ENCODE data around the gene SPARC.

The SPARC gene

DNA sequence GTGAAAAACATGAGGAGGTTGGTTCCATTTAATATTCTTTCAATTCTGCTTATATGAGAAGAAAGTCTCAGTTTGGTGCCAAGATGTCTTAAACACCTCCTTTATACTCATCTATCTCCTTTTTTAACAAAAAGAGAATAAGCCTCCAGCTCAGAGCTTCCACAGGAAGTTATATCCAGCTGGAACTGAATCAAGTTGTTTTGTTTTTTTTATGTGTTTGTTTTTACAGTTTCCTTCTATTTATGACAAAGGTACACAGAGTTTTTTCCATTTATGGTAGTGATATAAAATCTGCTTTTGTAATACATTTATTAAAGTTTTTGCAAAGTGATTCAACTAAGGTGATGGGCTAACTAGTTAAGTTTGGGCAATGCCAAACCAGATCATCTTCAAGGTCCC is 10.4 kb downstream of the SPARC start:
- Histone ChIP-seq H3K27me3 (replicated peaks in 2 of 5; ENCODE audit: control insufficient read depth in 4 of 5, insufficient read depth in 5 of 5, low read length in 4 of 5) (no peaks in the 10 kb centered on the region), H3K9me3 (ENCODE audit: control extremely low read depth in 1 of 5, control insufficient read depth in 4 of 5, insufficient read depth in 2 of 5, low read depth in 1 of 5, low read length in 4 of 5) (no peaks in the 10 kb centered on the region), H3K4me3 (ENCODE audit: control insufficient read depth in 1 of 7, extremely low read depth in 1 of 7, insufficient read depth in 4 of 7, low read depth in 2 of 7, low read length in 6 of 7) (no peak overlapping the region), H3K36me3 (ENCODE audit: control insufficient read depth in 4 of 4, insufficient read depth in 4 of 4, low read length in 3 of 4) (peaks cover 4 to 20% (median 11%) of the 10 kb centered on the region in 4 experiments), H3K27ac (ENCODE audit: insufficient read depth in 1 of 2, low read depth in 1 of 2, low read length in 2 of 2, poor library complexity in 1 of 2, severe bottlenecking in 2 of 2) (no peak overlapping the region), H3K4me1 (ENCODE audit: control extremely low read depth in 1 of 4, control insufficient read depth in 4 of 4, insufficient read depth in 4 of 4, low read length in 3 of 4) (peaks cover 8 to 36% (median 34%) of the 10 kb centered on the region in 4 experiments)
- ChIA-PET CTCF (interaction anchor here (0.9 to 12.2 kb wide), 3 partner anchors 9 to 16 kb away, joined by 3 to 86 read pairs (median 3); no protein-coding TSS in a partner anchor), POLR2A (no interaction called here)
- no peak for DNase-seq

DNA sequence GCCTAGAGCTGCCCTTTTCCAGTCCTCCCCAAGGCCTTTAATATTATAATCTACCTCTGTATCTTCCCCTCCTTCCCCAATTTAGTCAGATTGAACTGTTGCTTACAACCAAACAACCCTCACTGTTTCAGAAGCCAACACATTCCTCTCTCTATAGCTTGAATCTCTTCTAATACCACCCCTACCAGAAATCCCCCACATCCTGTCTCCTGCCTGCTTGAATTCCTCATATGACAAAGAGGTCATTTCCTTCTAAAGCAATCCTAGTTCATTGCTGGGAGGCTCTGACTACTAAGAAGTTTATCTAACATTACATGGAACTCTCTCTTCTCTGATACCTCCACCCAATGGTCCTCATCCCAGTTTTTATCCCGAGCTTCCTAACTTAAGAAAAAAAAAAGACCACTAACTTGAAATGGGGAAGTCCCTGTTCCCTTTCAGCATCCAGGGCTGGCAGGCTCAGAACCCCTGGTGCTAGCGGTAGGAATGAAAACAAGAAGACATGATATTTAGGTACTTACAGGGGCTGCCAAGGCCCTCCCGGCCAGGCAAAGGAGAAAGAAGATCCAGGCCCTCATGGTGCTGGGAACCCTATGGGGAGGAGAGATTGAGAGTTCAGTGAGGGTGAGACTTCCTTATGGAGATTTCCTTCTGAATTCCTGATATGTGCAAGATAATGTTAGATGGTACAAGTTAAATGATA is 11.0 kb downstream of the SPARC start:
- Histone ChIP-seq H3K27me3 (replicated peaks in 2 of 5; ENCODE audit: control insufficient read depth in 4 of 5, insufficient read depth in 5 of 5, low read length in 4 of 5) (no peaks in the 10 kb centered on the region), H3K27ac (ENCODE audit: insufficient read depth in 1 of 2, low read depth in 1 of 2, low read length in 2 of 2, poor library complexity in 1 of 2, severe bottlenecking in 2 of 2) (no peak overlapping the region), H3K9me3 (ENCODE audit: control extremely low read depth in 1 of 5, control insufficient read depth in 4 of 5, insufficient read depth in 2 of 5, low read depth in 1 of 5, low read length in 4 of 5) (no peaks in the 10 kb centered on the region), H3K4me1 (ENCODE audit: control extremely low read depth in 1 of 4, control insufficient read depth in 4 of 4, insufficient read depth in 4 of 4, low read length in 3 of 4) (peaks cover 12 to 41% (median 38%) of the 10 kb centered on the region in 4 experiments), H3K4me3 (ENCODE audit: control insufficient read depth in 1 of 7, extremely low read depth in 1 of 7, insufficient read depth in 4 of 7, low read depth in 2 of 7, low read length in 6 of 7) (no peak overlapping the region), H3K36me3 (ENCODE audit: control insufficient read depth in 4 of 4, insufficient read depth in 4 of 4, low read length in 3 of 4) (peaks cover 4 to 17% (median 11%) of the 10 kb centered on the region in 4 experiments)
- ChIA-PET CTCF (interaction anchor here (0.6 to 12.2 kb wide), 8 partner anchors 8 to 66 kb away, joined by 3 to 86 read pairs (median 6); partner anchors contain the start of gene SPARC), POLR2A (no interaction called here)
- peak in 2 of 3 donors; percentile 46 to 52 for DNase-seq
- WGBS (ENCODE audit: insufficient coverage), result 100% methylated on average over 2 of the region's 3 CpGs

DNA sequence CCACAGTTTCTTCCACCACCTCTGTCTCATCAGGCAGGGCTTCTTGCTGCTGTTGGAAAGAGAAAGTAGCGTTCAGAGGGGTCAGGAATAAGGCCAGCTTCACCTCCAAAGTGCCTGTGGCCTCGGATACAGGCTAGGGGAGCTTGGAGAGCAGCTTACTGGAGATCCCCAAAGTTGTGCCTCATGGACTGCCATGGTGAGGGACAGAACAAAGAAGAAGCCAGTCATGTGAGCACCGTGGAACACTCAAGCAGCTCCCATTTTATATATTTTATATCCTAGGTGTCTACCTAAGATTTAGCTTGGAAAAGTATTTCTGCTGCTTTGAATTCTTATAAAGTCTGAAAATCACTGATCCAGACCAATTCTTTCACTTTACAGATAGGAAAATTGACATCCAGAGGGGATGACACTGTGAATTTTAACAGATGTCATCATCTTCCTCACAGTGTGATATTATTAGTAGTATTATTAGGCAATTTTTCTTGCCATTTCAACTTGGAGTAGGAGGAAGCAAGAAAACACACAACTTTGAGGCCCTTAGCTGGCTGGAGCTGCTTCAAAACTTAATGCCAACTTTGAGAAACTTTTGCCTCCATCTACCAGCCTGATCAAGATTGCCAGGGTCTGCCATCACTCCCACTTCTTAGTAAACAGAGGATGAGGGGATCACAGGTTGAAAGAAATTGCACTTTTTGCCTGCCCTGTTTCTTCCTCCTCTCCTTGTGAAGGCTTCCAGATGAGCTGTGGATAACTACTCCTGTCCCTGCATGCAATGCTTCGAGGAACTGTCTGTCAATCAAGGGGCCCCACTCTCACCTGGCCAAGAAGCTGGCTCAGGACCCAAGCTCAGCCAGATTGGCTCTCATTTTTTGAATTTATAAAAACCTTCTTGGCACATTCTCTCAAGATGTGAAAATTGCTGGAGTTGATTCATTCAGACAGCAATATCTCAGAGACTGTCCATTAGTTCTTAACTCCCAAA is 11.8 kb downstream of the SPARC start:
- ChIA-PET POLR2A (no interaction called here), CTCF (interaction anchor here (0.6 to 12.2 kb wide), 7 partner anchors 9 to 67 kb away, joined by 3 to 86 read pairs (median 7); partner anchors contain the start of gene SPARC)
- Histone ChIP-seq H3K4me3 (ENCODE audit: control insufficient read depth in 1 of 7, extremely low read depth in 1 of 7, insufficient read depth in 4 of 7, low read depth in 2 of 7, low read length in 6 of 7) (no peak overlapping the region), H3K27ac (ENCODE audit: insufficient read depth in 1 of 2, low read depth in 1 of 2, low read length in 2 of 2, poor library complexity in 1 of 2, severe bottlenecking in 2 of 2) (no peak overlapping the region), H3K27me3 (replicated peaks in 2 of 5; ENCODE audit: control insufficient read depth in 4 of 5, insufficient read depth in 5 of 5, low read length in 4 of 5) (no peaks in the 10 kb centered on the region), H3K9me3 (ENCODE audit: control extremely low read depth in 1 of 5, control insufficient read depth in 4 of 5, insufficient read depth in 2 of 5, low read depth in 1 of 5, low read length in 4 of 5) (no peaks in the 10 kb centered on the region), H3K36me3 (ENCODE audit: control insufficient read depth in 4 of 4, insufficient read depth in 4 of 4, low read length in 3 of 4) (peaks cover 4 to 18% (median 11%) of the 10 kb centered on the region in 4 experiments), H3K4me1 (ENCODE audit: control extremely low read depth in 1 of 4, control insufficient read depth in 4 of 4, insufficient read depth in 4 of 4, low read length in 3 of 4) (peaks cover 12 to 46% (median 40%) of the 10 kb centered on the region in 4 experiments)
- DNase-seq, result no peak
- 89% methylated on average over 3 of the region's 4 CpGs for WGBS (ENCODE audit: insufficient coverage)

DNA sequence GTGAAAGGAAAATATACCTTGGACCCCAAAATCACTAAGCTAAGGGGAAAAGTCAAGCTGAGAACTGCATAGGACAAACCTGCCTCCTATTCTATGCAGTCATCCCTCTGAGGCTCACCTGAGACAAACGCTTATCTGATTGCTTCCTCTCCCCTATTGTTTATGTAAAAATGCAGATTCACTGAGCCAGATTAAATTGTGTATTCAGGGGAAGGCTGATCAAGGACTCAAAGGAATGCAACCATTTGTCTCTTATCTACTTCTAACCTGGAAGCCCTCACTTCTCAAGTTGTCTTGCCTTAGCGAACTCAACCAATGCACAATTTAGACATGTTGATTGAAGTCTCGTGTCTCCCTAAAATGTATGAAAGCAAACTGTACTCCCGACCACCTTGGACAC is 13.3 kb downstream of the SPARC start:
- WGBS (ENCODE audit: insufficient coverage), result 100% methylated on average over 2 of the region's 4 CpGs
- H3K27ac ChIP-seq (ENCODE audit: insufficient read depth in 1 of 2, low read depth in 1 of 2, low read length in 2 of 2, poor library complexity in 1 of 2, severe bottlenecking in 2 of 2), result no peak overlapping the region
- CTCF ChIA-PET, result interaction anchor here (1.0 to 12.2 kb wide), 6 partner anchors 9 to 98 kb away, joined by 5 to 86 read pairs (median 10); partner anchors contain the start of genes G3BP1 and SPARC

DNA sequence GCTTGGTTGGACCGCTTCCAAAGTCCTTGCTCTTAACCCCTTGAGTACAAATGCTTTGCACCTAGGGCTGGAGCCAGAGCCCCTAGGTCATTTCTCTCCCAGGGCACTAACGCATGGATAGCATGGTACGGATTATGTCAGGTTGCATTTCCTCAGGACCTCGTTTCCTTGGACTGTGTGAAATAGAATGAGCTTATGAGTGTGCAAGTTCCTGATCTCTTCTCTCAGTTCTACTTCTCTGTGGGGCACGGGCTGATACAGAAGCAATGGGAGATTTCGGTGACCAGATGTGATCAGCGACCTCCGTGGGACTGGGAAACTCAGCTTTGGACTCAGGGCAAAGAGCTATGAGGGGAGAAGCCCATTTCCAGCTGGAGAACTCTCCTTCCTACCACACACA is 14.2 kb downstream of the SPARC start:
- Histone ChIP-seq H3K9me3 (ENCODE audit: control extremely low read depth in 1 of 5, control insufficient read depth in 4 of 5, insufficient read depth in 2 of 5, low read depth in 1 of 5, low read length in 4 of 5) (no peaks in the 10 kb centered on the region), H3K36me3 (ENCODE audit: control insufficient read depth in 4 of 4, insufficient read depth in 4 of 4, low read length in 3 of 4) (peaks cover 4 to 32% (median 21%) of the 10 kb centered on the region in 4 experiments), H3K4me1 (ENCODE audit: control extremely low read depth in 1 of 4, control insufficient read depth in 4 of 4, insufficient read depth in 4 of 4, low read length in 3 of 4) (peaks cover 10 to 35% (median 29%) of the 10 kb centered on the region in 4 experiments), H3K27me3 (replicated peaks in 2 of 5; ENCODE audit: control insufficient read depth in 4 of 5, insufficient read depth in 5 of 5, low read length in 4 of 5) (no peaks in the 10 kb centered on the region), H3K4me3 (ENCODE audit: control insufficient read depth in 1 of 7, extremely low read depth in 1 of 7, insufficient read depth in 4 of 7, low read depth in 2 of 7, low read length in 6 of 7) (no peak overlapping the region), H3K27ac (ENCODE audit: insufficient read depth in 1 of 2, low read depth in 1 of 2, low read length in 2 of 2, poor library complexity in 1 of 2, severe bottlenecking in 2 of 2) (no peak overlapping the region)
- CTCF ChIA-PET, result interaction anchor here (1.0 to 12.2 kb wide), 10 partner anchors 8 to 99 kb away, joined by 3 to 86 read pairs (median 8); partner anchors contain the start of genes G3BP1 and SPARC
- 100% methylated on average over 3 of the region's 8 CpGs for WGBS (ENCODE audit: insufficient coverage)
- no peak for DNase-seq
- POLR2A ChIA-PET, result interaction anchor here (2.8 kb wide), 1 partner anchor 11 kb away, joined by 9 read pairs; no protein-coding TSS in a partner anchor

More for the DNA sequence above, 13.3 kb downstream of the SPARC start:
- no peak for DNase-seq
- H3K9me3 ChIP-seq (ENCODE audit: control extremely low read depth in 1 of 5, control insufficient read depth in 4 of 5, insufficient read depth in 2 of 5, low read depth in 1 of 5, low read length in 4 of 5), result no peaks in the 10 kb centered on the region
- POLR2A ChIA-PET, result interaction anchor here (0.9 kb wide), 1 partner anchor 10 kb away, joined by 3 read pairs; no protein-coding TSS in a partner anchor
- no peak overlapping the region for H3K4me3 ChIP-seq (ENCODE audit: control insufficient read depth in 1 of 7, extremely low read depth in 1 of 7, insufficient read depth in 4 of 7, low read depth in 2 of 7, low read length in 6 of 7)
- peaks cover 12 to 43% (median 38%) of the 10 kb centered on the region in 4 experiments for H3K4me1 ChIP-seq (ENCODE audit: control extremely low read depth in 1 of 4, control insufficient read depth in 4 of 4, insufficient read depth in 4 of 4, low read length in 3 of 4)
- peaks cover 4 to 26% (median 19%) of the 10 kb centered on the region in 4 experiments for H3K36me3 ChIP-seq (ENCODE audit: control insufficient read depth in 4 of 4, insufficient read depth in 4 of 4, low read length in 3 of 4)
- no peaks in the 10 kb centered on the region for H3K27me3 ChIP-seq (replicated peaks in 2 of 5; ENCODE audit: control insufficient read depth in 4 of 5, insufficient read depth in 5 of 5, low read length in 4 of 5)

DNA sequence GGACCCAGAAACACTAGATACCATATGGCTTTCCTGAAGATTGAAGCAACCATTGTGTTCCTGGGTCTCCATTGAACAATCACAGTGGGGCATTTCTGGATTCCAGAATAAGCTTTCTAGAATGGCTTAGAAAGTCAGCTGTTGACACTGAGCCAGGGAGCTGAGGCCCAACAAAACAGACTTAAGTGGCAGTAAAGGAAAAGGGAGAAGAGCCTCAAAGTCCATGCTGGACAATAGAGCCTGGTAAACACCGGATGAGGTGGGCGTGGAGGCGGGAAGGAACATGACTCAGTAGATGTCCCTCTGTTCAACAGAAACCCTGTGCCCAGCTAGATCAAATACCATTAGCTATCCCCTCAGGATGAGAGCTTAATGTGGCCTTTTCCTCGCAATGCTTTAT is 14.8 kb downstream of the SPARC start:
- H3K27me3 ChIP-seq (replicated peaks in 2 of 5; ENCODE audit: control insufficient read depth in 4 of 5, insufficient read depth in 5 of 5, low read length in 4 of 5), result no peaks in the 10 kb centered on the region
- peaks cover 4 to 36% (median 21%) of the 10 kb centered on the region in 4 experiments for H3K36me3 ChIP-seq (ENCODE audit: control insufficient read depth in 4 of 4, insufficient read depth in 4 of 4, low read length in 3 of 4)
- peak overlapping the region in 1 of 2 experiments; percentile 37 for H3K27ac ChIP-seq (ENCODE audit: insufficient read depth in 1 of 2, low read depth in 1 of 2, low read length in 2 of 2, poor library complexity in 1 of 2, severe bottlenecking in 2 of 2)
- DNase-seq, result no peak
- CTCF ChIA-PET, result interaction anchor here (1.3 to 12.2 kb wide), 10 partner anchors 11 to 100 kb away, joined by 3 to 86 read pairs (median 8); partner anchors contain the start of genes G3BP1 and SPARC
- POLR2A ChIA-PET, result interaction anchor here (0.6 to 2.8 kb wide), 3 partner anchors 9 to 15 kb away, joined by 3 to 9 read pairs (median 3); no protein-coding TSS in a partner anchor
- H3K4me1 ChIP-seq (ENCODE audit: control extremely low read depth in 1 of 4, control insufficient read depth in 4 of 4, insufficient read depth in 4 of 4, low read length in 3 of 4), result peaks cover 7 to 29% (median 24%) of the 10 kb centered on the region in 4 experiments
- 100% methylated on average over 4 of the region's 4 CpGs for WGBS (ENCODE audit: insufficient coverage)
- no peak overlapping the region for H3K4me3 ChIP-seq (ENCODE audit: control insufficient read depth in 1 of 7, extremely low read depth in 1 of 7, insufficient read depth in 4 of 7, low read depth in 2 of 7, low read length in 6 of 7)
- no peaks in the 10 kb centered on the region for H3K9me3 ChIP-seq (ENCODE audit: control extremely low read depth in 1 of 5, control insufficient read depth in 4 of 5, insufficient read depth in 2 of 5, low read depth in 1 of 5, low read length in 4 of 5)

Data from common myeloid progenitor, CD34-positive (primary cell).